ENCODE measurements around the gene CHD1L. TPM values are rescaled to one million over a fixed set of nuclear protein-coding genes. Genes with fewer than 3 reads are reported as not detected.
A peak's percentile ranks its signal among the peaks of the same experiment; 100 is the strongest.

CHD1L gene
- total RNA-seq, 1 donor from 2014 or later, result 85.5 TPM

GRCh38 chr1:147273409-147274336 lies 31.2 kb downstream of the CHD1L start:
- DNase-seq (ENCODE audit: low read depth, low spot score), result peak; percentile 22
- peaks cover 22% of the 10 kb centered on the region for H3K36me3 Mint-ChIP-seq (ENCODE audit: low read depth)
- no peak overlapping the region for H3K4me3 Mint-ChIP-seq
- TF ChIP-seq, protein P1, sequence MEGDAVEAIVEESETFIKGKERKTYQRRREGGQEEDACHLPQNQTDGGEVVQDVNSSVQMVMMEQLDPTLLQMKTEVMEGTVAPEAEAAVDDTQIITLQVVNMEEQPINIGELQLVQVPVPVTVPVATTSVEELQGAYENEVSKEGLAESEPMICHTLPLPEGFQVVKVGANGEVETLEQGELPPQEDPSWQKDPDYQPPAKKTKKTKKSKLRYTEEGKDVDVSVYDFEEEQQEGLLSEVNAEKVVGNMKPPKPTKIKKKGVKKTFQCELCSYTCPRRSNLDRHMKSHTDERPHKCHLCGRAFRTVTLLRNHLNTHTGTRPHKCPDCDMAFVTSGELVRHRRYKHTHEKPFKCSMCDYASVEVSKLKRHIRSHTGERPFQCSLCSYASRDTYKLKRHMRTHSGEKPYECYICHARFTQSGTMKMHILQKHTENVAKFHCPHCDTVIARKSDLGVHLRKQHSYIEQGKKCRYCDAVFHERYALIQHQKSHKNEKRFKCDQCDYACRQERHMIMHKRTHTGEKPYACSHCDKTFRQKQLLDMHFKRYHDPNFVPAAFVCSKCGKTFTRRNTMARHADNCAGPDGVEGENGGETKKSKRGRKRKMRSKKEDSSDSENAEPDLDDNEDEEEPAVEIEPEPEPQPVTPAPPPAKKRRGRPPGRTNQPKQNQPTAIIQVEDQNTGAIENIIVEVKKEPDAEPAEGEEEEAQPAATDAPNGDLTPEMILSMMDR (conservative IDR thresholded peaks at IDR 0.05), result peak; percentile 79
- H3K27ac Mint-ChIP-seq (ENCODE audit: unreplicated experiment), result no peak overlapping the region
- no peaks in the 10 kb centered on the region for H3K27me3 Mint-ChIP-seq (ENCODE audit: low read depth)
- no peaks in the 10 kb centered on the region for H3K9me3 Mint-ChIP-seq
- peaks cover 6% of the 10 kb centered on the region for H3K4me1 Mint-ChIP-seq

DNA sequence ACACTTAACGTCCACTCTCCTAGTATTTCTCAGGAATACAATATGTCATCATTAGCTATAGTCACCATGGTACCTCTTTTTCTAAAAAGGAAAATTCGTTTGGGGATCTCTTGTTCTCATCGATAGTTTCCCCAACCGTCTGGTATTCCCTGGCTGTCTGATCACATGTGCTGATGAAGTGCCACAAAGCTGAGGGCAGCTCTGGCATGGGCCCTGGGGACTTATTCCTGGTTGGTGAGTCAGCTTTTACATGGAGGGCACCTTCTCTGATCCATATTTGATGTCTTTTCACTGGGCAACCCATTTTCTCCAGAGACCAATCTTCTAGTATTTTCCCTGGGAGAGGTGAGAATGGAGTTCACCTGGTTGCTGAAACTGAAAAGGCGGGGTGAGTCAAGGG lies 39.5 kb downstream of the CHD1L start:
- peaks cover 39% of the 10 kb centered on the region for H3K36me3 Mint-ChIP-seq (ENCODE audit: low read depth)
- DNase-seq (ENCODE audit: low read depth, low spot score), result no peak
- TF ChIP-seq, protein P1 (conservative IDR thresholded peaks at IDR 0.05), result no peak
- no peaks in the 10 kb centered on the region for H3K9me3 Mint-ChIP-seq
- no peak overlapping the region for H3K27ac Mint-ChIP-seq (ENCODE audit: unreplicated experiment)
- no peaks in the 10 kb centered on the region for H3K27me3 Mint-ChIP-seq (ENCODE audit: low read depth)
- no peaks in the 10 kb centered on the region for H3K4me1 Mint-ChIP-seq
- no peak overlapping the region for H3K4me3 Mint-ChIP-seq

DNA sequence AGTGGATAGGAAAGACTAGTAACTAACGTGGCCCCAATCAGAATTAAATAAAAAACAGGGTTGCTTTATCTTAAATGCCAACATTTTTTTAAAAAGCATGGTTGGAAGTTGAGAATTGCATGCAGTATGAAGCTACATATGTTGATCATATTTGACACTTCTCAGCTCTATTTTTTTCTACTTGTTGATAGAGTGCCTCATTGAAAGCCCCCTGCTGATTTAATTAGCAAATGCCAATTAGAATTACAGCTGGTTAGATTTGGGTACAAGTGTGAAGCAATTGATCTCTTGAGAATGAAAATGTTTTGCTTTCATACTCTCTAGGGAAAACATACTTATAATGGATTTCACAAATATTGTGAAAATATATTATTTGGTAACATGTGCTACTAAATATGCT lies 40.5 kb downstream of the CHD1L start:
- Mint-ChIP-seq H3K4me1 (no peaks in the 10 kb centered on the region), H3K4me3 (no peak overlapping the region), H3K27ac (ENCODE audit: unreplicated experiment) (no peak overlapping the region), H3K27me3 (ENCODE audit: low read depth) (no peaks in the 10 kb centered on the region), H3K36me3 (ENCODE audit: low read depth) (peaks cover 42% of the 10 kb centered on the region), H3K9me3 (no peaks in the 10 kb centered on the region)
- DNase-seq (ENCODE audit: low read depth, low spot score), result no peak
- TF ChIP-seq, protein P1 (conservative IDR thresholded peaks at IDR 0.05), result no peak

- no peak for DNase-seq (ENCODE audit: low read depth, low spot score)
- H3K27ac Mint-ChIP-seq (ENCODE audit: unreplicated experiment), result no peak overlapping the region
- no peak overlapping the region for H3K4me3 Mint-ChIP-seq
- peaks cover 76% of the 10 kb centered on the region for H3K36me3 Mint-ChIP-seq (ENCODE audit: low read depth)
- H3K27me3 Mint-ChIP-seq (ENCODE audit: low read depth), result no peaks in the 10 kb centered on the region
- peaks cover 7% of the 10 kb centered on the region for H3K9me3 Mint-ChIP-seq
- H3K4me1 Mint-ChIP-seq, result no peaks in the 10 kb centered on the region
- TF ChIP-seq, protein P1 (conservative IDR thresholded peaks at IDR 0.05), result no peak
Measured at GRCh38 chr1:147287133-147287865, 44.8 kb downstream of the CHD1L start.

- Mint-ChIP-seq H3K36me3 (ENCODE audit: low read depth) (peaks cover 89% of the 10 kb centered on the region), H3K4me1 (no peaks in the 10 kb centered on the region), H3K27me3 (ENCODE audit: low read depth) (no peaks in the 10 kb centered on the region), H3K4me3 (no peak overlapping the region), H3K27ac (ENCODE audit: unreplicated experiment) (no peak overlapping the region), H3K9me3 (peaks cover 21% of the 10 kb centered on the region)
- no peak for DNase-seq (ENCODE audit: low read depth, low spot score)
- TF ChIP-seq, protein P1 (conservative IDR thresholded peaks at IDR 0.05), result no peak
Measured at GRCh38 chr1:147292012-147292411, 49.5 kb downstream of the CHD1L start.

All from neural crest cell (in vitro differentiated cells).